Choroid plexus epithelial cell (primary cell): ENCODE results near the gene SLC25A21.
"Not testable (repeated sequence)": the region's sequence is repeated elsewhere in the genome, so short reads cannot be mapped to it uniquely, and the experiment has no call there.

ENCODE experiments used
- DNase-seq: peaks from one replicate; pipeline ENCODE4 v3.0.0-alpha.2; 2010; ENCODE audit warnings: low read depth
- H3K4me3 ChIP-seq: 2 replicates; pipeline ENCODE4 v1.5.1; 2011; ENCODE audit warnings: low read depth, mild to moderate bottlenecking, control low read depth, low read length, moderate library complexity
- CTCF ChIP-seq: conservative IDR thresholded peaks from 2 replicates; pipeline ENCODE4 v1.5.1; 2011; ENCODE audit warnings: low read depth, mild to moderate bottlenecking, control low read depth, inconsistent platforms, low read length, moderate library complexity

Gene SLC25A21

GRCh38 chr14:37150414-37150813 lies 22.0 kb downstream of the SLC25A21 start:
- H3K4me3 ChIP-seq, result no peak overlapping the region
- peak; percentile 64 for TF ChIP-seq CTCF
- peak; percentile 75 for DNase-seq

DNA sequence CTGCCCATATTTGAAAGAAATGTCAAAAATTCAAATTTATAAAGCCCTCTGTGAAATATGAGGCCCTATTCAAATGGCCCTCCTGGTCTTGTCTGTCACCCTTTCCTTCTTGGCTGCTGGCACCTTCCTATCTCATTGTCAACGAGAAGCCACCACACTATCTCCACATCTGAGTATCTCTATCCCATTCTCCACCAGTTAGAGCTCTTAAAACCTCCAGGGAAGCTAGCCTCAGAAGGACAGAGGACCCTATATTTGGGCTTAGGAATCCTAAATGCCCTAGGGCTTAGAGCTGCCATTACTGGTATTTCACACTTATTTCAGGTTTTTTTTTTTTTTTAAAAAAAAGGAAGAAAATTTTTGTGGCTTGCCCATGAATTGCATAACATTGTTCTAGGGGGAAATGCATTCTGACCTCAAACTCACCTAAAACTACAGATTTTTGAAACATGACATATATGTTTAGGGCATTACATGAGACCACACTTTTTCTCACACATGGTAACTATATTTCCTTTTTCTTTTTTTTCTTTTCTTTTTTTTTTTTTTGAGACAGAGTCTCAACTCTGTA lies 25.0 kb downstream of the SLC25A21 start:
- TF ChIP-seq CTCF, result no peak
- DNase-seq, result peak; percentile 54
- no peak overlapping the region for H3K4me3 ChIP-seq

DNA sequence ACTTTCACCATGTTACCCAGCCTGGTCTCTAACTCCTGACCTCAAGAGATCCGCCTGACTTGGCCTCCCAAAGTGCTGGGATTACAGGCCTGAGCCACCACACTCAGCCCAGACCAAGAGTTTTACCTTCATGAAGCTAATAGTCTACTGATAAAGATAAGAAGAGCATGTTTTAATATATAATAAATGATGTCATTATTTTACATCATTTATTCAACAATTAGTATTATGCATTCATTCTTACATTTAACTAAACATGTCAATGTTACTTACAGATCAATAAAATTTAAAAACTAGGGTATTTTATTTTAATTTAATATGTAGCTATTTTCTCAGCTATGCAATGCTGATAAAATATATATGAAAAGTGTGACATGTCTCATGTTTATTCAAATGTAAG lies 26.0 kb downstream of the SLC25A21 start:
- not testable (repeated sequence) for DNase-seq

GRCh38 chr14:37145395-37145794 lies 27.0 kb downstream of the SLC25A21 start:
- no peak for DNase-seq
- no peak for TF ChIP-seq CTCF
- H3K4me3 ChIP-seq, result no peak overlapping the region

More for the DNA sequence above, 26.0 kb downstream of the SLC25A21 start:
- not testable (repeated sequence) for H3K4me3 ChIP-seq

- DNase-seq, result no peak
- no peak overlapping the region for H3K4me3 ChIP-seq
- no peak for TF ChIP-seq CTCF
Observed at GRCh38 chr14:37144729-37145363, 27.6 kb downstream of the SLC25A21 start.

GRCh38 chr14:37143475-37143874 lies 28.9 kb downstream of the SLC25A21 start:
- DNase-seq, result peak; percentile 6
- TF ChIP-seq CTCF, result no peak
- no peak overlapping the region for H3K4me3 ChIP-seq

DNA sequence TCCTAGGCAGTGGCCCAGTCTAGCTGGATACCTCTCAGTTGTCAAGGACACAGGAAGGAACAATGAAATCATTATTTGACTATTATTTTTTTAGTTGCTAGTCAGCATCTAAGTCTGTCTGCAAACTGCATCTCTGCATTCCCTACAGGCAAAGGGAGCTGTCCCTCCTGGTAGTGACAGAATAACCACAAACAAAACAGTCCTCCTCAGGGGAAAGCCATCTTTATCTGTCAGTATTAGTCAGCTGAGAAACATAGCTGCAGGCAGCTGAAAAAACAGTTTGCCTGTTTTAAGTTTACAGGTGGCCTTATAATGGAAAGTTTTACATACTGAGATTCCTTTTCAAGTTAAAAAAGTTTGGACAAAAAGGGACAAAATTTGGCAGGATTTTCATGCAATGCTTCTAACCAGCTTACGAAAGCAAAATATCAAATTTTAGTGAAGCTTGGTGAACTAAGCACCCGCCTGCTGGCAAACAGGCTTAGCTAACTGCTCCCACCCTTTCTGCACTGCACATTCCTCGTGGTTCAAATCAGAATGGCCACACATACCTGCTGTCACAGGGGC lies 29.5 kb downstream of the SLC25A21 start:
- TF ChIP-seq CTCF, result no peak
- no peak overlapping the region for H3K4me3 ChIP-seq
- DNase-seq, result peak; percentile 49
